GM12892 (cell line): Measurements from ENCODE around the gene INPP4B. TPM values are rescaled to one million over a fixed set of nuclear protein-coding genes. Genes with fewer than 3 reads are reported as not detected.

Source experiments
- DNase-seq: peaks from one replicate; pipeline ENCODE4 v3.0.0; 2011; ENCODE audit not compliant: insufficient read length
- FAIRE-seq: peaks from 2 replicates; lab custom pipeline; 2011; peaks lifted over from hg19 to GRCh38; lab: Jason Lieb, UNC
- POLR2A ChIP-seq: IDR thresholded peaks from 2 replicates; pipeline ENCODE4 v1.6.1; 2011; ENCODE audit warnings: low read depth, low read length, control low read depth
- POLR2AphosphoS5 ChIP-seq: IDR thresholded peaks from 2 replicates; pipeline ENCODE4 v1.6.1; 2011; ENCODE audit warnings: low read depth, low read length, control low read depth
- TAF1 ChIP-seq: IDR thresholded peaks from 2 replicates; pipeline ENCODE4 v1.6.1; 2011; ENCODE audit warnings: low read depth, mild to moderate bottlenecking, control low read depth, low read length, borderline replicate concordance
- polyA plus RNA-seq: library from polyadenylated mRNA; unstranded; fragments of >200 nt; gene quantifications from one replicate; pipeline ENCODE4 v1.2.1, GENCODE V29; 2012; ENCODE audit warnings: missing spikeins, inconsistent platforms; ENCODE audit not compliant: missing spikeins

The INPP4B gene
- 1.3 TPM for polyA plus RNA-seq

DNA sequence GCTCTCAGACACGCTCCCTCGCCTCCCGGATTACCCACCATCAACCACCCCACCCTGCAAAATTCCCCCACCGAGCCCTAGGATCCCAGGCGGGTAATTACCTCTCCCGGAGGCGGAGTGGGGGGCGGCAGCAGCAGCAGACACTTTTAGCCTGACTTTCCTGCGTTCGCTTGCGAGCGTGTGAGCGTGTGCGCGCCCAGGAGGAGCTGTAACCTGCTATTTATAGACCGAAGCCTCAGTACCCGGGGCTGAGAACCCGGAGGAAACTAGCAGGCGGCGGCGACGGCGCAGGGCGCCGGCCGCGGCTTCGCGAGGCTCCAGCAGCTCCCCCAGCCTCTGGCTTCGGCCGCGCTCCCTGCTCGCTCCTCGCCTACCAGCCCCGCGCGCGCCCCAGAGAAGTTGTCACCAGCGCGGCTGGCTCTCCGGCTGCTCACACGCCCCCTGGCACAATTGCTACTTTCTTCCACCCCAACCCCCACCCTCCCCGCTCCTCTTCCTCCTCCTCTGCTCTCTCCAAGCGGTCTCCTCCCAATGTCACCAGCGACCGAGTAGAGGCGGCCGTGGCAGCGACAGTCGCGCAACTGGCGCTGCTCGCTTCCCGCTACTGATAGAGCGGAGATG, at the start of gene INPP4B:
Gene INPP4B, minus strand, starts transcription at position 194 of the 621 bp plus-strand sequence.
- DNase-seq (no peak), FAIRE-seq (no peak)
- TF ChIP-seq POLR2AphosphoS5 (no peak), POLR2A (no peak), TAF1 (no peak)

DNA sequence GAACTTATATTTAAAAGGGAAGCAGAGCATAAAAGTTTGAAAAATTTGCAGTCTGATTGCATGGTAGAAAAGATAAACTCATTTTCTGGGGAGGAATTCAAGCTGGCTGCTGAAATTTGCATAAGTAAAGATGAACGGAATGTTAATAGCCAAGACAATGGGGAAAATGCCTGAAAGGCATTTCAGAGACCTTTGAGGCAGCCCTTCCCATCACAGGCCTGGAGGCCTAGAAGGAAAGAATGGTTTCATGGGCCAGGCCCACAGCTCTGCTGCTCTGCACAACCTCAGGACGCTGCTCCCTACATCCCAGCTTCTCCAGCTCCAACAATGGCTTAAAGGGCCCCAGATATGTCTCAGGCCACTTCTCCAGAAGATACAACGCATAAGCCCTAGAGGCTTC, 46.9 kb upstream of the INPP4B start:
- DNase-seq: no peak
- TF ChIP-seq TAF1 (no peak), POLR2A (no peak), POLR2AphosphoS5 (no peak)
- no peak for FAIRE-seq

DNA sequence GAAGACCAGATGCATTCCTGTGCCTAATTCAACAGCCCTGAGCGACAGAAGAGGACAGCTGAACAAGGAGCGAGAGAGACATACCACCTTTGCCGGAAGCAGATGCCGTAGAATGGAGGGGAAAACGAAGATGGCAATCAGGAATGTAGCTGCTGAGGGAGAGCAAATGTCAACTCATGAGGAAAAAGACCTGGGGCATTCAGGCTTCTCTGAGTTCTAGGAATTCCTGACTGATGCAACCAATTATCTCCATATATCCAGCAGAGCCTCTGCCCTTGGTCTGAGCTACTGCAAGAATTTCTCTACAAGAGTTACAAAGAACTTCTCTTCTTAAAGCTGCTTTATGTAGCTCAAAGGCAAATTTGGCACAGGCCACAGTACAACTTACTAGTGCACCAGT, 40.5 kb upstream of the INPP4B start:
- no peak for TF ChIP-seq POLR2AphosphoS5
- no peak for TF ChIP-seq POLR2A
- no peak for TF ChIP-seq TAF1
- FAIRE-seq: no peak
- no peak for DNase-seq

DNA sequence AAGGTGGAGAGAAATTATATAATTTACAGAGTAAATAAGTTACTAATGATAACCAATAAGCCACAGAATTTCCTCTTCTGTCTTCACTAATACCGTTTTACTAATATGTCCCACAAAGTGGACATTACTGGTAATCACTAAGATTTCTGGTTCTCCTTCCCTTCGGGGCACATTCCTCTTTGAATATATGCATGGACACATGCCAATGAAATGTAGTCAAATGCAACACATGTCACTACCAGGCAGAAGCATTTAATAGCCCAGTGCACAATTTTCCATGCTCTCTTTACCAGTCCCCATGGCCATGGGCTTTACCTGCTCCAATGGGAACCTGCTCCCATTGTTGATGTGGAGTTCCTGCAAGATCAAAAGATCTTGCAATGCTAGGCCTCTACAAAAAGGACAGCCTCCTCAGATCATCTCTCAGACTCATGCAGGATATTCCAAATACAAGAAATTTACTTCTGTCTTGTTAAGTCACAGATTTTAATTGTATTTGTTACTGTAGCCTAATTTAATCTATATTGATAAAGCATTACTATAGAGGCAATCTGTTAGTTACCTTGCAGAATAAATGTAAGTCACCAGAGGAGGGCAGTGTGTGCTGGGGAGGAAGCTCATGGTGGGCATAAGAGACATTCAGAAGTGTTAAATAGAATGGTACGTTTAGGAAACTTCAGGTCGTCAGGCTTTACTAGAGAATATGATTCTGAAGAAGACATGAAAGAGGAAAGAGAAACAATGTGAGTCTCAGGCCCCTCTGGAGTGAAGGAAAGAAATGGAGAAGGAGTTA, 37.1 kb upstream of the INPP4B start:
- FAIRE-seq: no peak
- TF ChIP-seq POLR2A: no peak
- no peak for TF ChIP-seq POLR2AphosphoS5
- no peak for TF ChIP-seq TAF1
- no peak for DNase-seq

DNA sequence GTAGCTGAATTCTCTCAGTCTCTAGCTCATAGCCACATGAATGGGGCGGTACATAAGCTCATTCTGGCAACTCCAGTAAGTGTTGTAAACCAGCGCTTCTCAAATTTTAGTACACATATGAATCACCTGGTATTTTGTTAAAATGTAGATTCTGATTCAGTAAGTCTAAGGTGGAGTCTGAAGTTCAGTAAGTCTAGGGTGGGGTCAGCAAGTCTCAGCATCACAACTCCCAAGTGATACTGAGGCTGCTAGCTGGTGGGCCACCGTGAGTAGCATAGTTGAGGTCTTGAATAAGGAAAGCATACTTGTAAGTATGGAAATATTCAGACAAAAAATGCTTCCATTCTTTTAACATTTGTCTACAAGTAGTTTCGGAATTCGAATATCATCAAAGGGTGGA, 36.1 kb upstream of the INPP4B start:
- TF ChIP-seq TAF1 (no peak), POLR2A (no peak), POLR2AphosphoS5 (no peak)
- FAIRE-seq (no peak), DNase-seq (no peak)

DNA sequence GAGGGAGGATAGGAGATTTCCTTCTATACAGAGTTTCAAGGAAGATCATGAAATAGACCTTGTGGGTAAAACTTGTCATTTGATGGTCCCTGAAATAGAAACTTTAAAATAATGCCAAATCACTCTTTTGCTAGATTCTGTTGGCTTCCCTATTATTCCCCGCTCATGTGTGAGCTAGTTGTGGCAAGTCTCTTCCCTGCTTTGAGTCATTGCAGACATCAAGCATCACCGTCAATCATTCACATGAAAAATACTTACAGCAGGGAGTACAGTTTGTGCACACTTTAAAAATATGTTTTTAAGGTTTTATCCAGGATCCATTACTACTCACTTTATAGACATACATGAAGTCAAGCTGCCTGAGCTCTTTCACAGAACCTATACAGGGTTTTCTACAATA, 35.2 kb upstream of the INPP4B start:
- no peak for FAIRE-seq
- no peak for TF ChIP-seq POLR2AphosphoS5
- TF ChIP-seq POLR2A: no peak
- no peak for TF ChIP-seq TAF1

DNA sequence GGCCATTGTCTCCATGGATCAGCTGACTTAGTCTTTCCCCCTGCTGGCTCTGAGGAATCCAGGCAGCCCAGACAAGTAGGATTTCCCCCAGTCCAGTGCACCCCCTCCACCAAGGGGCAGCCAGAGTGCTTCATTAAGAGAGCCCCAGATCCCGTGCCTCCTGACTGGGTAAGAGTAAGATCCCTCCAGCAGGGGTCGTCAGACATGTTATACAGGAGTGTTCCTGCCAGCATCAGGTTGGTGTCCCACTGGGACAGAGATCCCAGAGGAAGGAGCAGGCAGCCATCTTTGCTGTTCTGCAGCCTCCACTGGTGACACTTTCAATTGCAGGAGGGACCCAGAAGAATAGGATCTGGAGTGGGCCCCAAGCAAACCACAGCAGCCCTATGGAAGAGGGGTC, 29.0 kb upstream of the INPP4B start:
- FAIRE-seq (no peak), DNase-seq (no peak)
- TF ChIP-seq POLR2AphosphoS5 (no peak), POLR2A (no peak), TAF1 (no peak)

More for the DNA sequence above, 35.2 kb upstream of the INPP4B start:
- no peak for DNase-seq

DNA sequence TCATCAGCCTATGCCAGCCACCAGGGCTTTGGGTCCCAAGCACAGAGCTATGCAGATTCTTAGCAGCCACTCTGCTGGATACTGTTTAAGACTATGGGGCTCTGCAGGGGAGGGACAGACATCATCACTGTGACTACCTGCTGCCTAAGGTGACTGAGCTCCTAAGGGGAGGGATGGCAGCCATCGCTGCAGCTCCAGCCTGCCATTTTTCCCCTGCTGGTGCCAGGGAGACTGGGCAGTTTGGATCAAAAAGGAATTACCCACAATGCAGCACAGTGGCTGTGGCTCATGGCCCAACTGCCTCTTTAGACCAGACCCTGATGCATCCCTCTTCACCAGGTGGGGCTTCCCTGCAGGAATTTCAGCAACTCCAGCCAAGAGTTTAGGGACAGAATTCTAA, 28.6 kb upstream of the INPP4B start:
- no peak for DNase-seq
- no peak for FAIRE-seq
- TF ChIP-seq TAF1: no peak
- no peak for TF ChIP-seq POLR2AphosphoS5
- TF ChIP-seq POLR2A: no peak

DNA sequence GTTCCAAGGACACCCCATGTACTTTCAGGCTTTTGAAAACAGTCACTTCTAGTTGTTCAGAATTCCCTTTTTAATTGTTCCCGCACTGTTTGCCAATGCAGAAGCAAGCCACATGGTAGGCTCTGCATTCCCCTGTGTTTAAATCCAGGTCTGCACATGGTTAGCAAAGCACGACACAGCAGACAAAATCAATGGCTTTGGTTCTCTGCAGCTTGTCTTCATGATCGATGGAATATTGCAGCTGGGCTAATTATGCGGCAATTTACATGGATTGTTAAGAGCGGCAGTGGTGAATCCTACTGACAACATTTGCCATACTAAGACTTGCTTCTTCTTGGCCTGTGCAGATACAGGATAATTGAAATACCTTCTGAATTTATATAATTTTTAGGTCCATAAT, 20.6 kb upstream of the INPP4B start:
- no peak for TF ChIP-seq POLR2A
- FAIRE-seq (no peak), DNase-seq (no peak)

DNA sequence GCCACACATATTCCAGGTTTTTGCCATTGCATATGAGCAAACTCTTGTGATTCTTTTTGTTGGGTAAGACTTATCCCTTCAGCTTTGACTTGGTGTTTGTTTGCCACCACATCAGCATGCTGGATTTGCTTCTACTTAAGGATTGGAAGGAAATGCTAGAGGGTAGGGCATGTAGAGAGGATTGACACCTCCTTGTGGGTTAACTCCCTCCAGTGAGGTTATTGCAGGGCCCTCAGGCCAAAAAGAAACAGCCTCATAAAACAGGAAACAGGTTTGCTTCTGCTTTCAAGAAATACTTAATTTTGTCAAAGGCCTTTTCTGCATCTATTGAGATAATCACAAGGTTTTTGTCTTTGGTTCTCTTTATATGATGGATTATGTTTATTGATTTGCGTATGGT, 15.2 kb upstream of the INPP4B start:
- TF ChIP-seq TAF1: no peak
- no peak for TF ChIP-seq POLR2AphosphoS5
- no peak for TF ChIP-seq POLR2A
- FAIRE-seq (no peak), DNase-seq (no peak)

DNA sequence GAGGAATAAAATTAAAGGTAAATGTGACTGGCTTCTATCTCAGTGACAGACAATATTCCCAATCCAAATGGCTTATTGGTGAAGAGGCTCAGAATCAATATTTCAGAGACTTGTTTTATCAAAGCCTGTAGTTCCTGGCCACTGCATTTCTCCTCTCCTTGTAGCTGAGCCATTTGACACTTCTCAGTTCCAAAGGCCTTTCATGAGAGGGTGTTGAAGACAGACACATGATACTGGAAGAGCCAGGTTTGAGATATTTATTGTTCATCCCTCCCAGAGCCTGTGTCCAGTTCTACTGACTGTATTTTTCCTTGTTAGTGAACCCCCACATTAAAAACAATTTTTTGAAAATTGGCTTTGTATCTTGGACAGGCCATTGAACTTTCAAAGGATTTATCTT, 12.9 kb upstream of the INPP4B start:
- TF ChIP-seq POLR2A (no peak), POLR2AphosphoS5 (no peak), TAF1 (no peak)
- FAIRE-seq (no peak), DNase-seq (no peak)

DNA sequence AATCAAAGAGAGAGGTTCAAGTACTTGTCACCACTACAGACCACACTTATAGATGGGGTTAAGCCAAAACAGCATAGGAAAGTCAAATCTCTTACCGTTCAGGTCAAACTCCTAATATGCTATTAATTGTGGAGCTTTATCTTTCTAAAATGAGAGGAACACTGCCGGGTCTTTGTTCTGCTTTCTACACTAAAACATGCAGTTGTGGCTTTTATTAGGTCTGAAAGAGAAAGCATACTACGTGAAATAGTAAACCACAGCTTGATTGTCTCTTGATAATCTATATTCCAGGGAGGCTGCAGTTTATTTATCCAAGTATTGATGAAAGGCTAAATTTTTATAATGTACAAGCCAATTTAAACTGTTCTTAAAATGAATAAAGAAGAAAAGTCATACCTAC, 12.3 kb upstream of the INPP4B start:
- FAIRE-seq (no peak), DNase-seq (no peak)
- TF ChIP-seq TAF1 (no peak), POLR2A (no peak), POLR2AphosphoS5 (no peak)

DNA sequence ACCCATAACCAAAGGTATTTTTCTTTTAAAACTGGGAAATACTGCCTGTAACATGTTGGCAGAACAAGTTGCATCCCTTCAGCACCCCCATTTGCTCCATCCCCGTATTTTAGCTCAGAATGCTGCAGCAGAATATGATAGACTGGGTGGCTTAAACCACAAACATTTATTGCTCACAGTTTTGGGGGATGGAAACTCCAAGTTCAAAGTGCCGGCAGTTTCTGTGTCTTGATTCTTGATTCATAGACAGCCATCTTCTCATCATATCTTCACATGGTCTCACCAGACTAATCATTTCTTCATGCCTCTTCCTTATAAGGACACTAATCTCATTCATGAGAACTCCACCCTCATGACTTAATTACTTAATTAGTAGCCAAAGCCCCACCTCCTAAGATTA, 10.5 kb upstream of the INPP4B start:
- no peak for FAIRE-seq
- TF ChIP-seq POLR2AphosphoS5 (no peak), POLR2A (no peak), TAF1 (no peak)
- no peak for DNase-seq
